Germinal center (tissue), 1 donor: ENCODE data around the gene RPS6KA2.
"Not testable (repeated sequence)": the region's sequence is repeated elsewhere in the genome, so short reads cannot be mapped to it uniquely, and the experiment has no call there.

ENCODE experiments used
- DNase-seq: peaks from one replicate; pipeline ENCODE4 v3.0.0; 2012; ENCODE audit warnings: mixed read lengths, low spot score

RPS6KA2 gene

DNA sequence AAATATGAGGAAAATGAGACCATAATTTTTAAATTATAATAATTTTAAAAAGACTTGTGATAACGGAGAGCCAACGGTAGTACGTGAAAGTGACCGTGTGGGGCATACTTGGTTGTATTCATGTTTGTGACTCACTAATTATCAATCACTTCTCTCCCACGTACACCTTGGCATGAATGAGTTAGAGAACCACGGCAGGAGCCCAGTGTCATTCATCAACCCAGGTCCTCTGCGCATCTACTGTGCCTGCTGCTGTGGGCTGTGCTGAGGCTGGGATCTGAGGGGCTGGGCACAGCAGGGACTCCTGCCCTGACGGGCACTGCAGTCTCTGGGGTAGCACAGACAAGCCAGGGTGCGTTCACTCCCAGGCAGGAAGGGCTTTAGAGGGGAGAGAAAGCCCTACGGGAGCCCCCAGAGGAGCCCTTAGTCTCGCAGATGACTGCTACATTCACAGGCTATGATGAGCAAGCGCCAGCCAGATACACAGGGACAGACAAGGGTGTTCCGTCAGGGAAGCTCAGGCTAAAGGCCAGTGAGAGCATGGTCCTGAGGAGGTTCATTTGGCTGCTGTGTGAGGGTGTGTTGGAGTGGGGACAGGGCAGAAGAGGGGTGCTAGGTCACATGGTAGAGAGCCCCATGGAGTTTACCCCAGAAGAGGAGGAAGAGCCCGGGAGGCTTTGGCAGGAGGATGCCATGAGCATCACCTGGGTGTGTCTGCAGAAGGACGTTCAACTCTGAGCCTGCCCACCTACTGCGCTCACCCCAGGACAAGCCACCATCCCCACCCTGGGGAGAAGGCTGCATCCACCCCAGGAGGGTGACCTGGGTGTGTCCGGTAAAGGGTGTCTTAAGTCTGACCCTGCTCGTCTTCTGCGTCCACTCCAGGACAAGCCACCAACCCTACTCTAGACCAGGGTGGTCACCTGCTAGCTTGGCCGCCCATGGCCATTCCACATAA lies 8.2 kb upstream of the RPS6KA2 start:
- no peak for DNase-seq

DNA sequence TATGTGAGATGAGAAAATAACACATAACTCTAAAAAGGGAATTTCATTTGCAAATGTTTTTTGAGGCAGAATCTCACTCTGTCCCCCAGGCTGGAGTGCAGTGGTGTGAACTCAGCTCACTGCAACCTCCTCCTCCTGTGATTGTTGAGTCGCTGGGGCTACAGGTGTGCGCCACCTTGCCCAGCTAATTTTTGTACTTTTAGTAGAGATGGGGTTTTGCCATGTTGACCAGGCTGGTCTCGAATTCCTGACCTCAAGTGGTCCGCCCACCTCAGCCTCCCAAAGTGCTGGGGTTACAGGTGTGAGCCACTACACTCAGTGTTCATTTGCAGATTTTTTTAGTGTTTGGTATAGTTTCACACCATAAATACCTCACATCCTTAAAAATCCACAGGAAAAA lies 7.5 kb upstream of the RPS6KA2 start:
- not testable (repeated sequence) for DNase-seq

DNA sequence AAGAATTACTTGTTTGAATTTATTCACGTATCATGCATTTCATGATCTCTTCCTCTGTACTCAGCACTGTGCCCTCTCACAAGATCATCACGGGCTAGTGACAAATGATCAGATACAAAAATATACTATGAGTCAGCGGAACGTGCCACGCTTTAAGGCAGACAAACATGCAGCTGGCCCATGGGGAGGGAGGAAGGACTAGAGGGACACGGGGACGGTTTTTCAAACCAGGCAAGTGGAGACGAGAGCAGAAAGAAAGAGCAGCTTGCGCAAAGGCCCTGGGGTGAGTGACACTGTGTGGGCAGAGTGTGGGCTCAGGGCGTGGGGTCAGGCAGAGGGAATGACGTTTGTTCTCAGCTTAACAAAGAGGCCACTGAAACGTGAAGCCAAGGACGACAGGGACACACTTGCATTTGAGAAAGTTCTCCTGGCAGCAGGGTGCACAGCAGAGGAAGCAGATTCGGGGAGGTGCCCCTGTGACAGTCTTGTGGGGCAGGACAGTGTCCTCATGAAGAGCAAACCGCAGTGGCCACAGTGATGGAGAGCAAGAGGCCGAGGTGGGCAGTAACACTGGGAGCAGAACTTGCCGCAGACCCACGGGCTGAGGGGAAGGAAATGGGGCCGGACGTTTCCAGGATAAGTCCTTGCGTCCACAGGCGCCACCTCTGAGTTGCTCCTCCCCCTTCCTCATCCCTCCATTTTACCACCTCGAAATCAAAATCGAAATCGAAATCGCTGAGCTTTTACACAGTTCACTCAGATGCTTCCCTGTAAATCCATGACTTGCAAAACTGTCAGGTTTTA lies 6.9 kb upstream of the RPS6KA2 start:
- DNase-seq = no peak

DNA sequence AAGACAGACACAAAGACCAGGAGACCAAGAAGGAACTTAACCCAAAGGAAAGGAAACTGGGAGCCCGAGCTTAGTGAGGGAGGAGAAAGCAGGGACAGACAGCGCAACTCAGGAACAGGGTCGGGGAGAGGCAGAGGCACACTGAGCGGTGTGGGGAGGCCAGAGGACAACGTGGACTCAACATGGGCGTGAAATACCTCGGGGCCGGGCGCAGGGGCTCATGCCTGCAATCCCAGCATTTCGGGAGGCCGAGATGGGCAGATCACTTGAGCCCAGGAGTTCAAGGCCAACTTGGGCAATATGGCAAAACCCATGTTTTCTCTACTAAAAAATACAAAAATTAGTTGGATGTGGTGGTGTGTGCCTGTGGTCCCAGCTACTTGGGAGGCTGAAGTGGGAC lies 5.7 kb upstream of the RPS6KA2 start:
- DNase-seq = no peak

DNA sequence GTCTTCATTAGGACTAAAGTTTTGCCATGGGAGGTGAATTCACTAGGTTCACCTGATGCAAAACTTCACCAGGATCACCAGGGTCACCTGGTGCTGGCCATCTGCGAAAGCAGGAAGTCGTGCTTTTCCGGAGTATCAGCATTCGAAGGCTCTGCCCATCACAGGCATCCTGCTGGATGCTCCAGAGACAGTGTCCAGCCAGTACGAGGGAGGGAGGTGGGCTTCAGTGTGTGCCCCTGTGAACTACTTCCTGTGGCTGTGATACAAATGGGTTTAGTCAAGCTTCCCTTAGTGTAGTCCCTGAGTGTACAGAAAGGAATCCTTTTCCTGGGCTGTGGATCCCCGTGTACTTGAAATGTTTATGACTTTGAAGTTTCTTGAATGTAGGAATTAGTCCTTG lies 3.4 kb upstream of the RPS6KA2 start:
- DNase-seq = no peak

DNA sequence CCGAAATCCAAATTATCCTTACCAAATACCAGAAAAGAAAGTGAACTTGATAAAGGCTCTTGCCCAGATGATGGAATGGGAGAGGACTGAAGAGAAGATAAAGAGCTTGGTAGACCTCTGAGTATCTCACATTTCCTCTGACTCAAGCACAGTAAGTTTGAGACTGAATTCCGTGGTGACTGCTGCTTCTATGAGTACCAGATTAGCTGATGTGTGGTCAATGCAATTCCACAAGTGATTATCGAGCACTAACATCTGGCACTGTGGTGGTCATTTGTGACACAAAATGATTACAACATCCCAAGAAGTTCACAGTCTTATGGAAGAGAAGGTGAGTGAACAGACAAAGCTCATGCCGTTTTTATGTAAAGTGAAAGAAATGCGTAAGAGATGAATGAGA lies 2.6 kb upstream of the RPS6KA2 start:
- no peak for DNase-seq

DNA sequence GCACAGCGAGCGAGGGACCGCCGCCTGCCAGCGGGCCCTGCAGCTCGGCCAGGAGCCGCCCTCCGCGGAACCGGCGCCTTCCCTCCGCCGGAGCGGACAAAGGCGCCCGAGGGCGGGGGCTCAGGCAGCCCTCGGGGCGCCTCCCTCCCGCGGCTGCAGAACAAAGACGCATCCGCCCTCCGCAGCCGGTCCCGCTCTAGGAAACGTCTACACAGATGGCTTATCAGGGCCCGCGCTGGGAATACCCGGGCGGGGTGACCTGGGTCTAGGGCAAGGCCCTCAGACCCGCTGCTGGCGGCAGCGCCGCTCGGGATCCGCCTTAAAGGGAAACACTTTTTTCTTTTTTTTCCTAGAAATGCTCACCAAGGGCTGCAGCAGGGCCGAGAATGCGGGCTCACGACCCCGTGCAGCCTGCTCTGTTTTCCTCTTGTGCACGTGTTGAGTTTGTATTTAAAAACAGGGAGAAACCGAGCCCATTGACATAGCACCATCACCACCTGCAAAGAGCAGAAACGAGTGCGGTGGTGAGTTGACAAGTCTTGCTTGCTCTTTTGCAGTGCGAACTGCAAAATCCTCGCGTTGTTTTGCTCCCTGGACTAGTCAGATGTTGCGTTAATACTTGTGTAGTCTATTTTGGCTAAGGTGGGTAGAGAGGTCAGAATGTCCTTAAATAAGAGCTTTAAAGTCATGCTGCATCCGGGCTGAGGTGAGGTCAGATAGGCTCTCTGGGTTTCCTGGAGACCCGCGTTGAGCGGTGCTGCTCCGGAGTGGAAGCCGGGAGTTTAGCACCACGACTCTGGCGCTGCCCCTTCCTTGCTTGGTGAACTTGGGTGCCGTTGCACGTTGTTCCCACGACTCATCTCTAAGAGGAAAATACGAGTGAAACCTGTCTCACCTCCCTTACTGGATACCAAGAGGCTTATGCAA lies 1.1 kb upstream of the RPS6KA2 start:
- peak; percentile 64 for DNase-seq

DNA sequence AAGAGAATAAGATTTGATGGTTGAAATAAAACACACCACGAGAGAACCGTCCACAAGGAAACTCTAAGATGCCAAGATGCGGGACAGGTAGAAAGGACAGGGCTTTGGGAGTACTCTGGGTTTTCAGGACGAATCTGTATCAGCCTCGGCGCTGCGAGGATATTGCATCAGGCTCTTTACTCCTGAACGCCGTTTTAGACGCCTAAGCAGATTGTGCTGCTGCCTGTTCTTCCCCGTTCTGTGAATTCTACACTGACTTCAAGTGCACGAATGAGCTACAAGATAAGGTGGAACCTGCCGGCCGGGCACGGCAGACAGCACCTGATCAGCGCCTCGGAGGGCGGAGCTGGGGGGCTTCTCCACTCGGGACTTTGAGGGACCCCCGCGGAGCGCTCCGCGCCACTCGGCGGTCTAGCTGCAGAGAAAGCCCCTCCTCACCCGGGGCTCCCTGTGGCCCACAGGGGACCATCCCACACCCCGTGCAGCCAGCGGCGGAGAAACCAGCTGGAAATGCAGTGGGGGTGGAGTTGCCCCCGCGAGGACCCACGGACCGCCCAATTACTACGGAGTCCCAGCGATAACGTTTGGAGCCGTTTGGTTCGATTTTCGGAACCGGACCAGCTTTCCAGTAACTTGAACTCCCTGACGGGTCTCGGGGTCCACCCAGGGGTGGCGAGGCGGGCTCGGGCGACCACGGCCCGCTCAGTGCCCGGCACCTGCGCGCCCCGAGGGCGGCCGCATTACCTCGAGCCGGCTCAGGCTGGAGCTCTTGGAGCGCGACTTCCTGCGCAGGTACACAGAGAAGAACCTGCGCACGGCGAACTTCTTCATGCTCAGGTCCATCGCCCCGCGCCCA lies 646 bp downstream of the RPS6KA2 start:
- no peak for DNase-seq

DNA sequence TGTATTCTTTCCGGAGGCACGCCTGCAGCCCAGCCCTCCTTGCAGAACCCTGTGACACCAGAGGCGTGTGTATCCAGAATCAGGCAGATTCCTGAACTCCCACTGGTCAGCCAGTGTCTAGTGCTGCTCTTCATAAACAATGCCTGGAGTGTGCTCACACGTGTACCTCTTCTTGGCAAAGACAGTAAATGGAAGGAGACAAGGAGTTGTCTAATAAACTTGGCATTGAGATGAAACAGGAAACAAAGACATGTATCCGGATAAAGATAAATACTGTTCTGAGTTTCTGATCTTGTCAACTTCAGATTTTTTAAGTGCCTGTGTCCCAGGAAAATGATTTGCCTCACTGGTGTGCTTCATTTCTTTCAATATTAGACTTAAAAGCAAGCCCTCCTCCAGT lies 1.7 kb downstream of the RPS6KA2 start:
- DNase-seq = no peak

DNA sequence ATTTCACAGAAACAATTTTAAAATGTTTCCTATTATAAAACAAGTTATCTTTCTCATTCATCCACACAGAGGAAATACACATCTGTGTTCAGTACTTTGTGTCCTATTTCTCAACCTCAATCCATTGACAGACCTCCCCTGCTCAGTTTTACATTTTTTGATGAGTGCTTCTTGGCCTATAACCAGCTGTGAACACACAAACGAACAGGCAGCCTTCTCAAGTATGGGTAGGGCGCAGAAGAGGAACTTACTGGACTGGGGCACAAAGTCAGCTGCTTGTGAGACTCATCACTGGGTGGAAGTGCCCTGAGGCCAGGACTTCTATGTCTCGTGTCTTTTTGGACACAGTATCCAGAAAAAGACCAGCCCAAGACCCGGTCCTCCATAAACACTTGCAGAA lies 2.8 kb downstream of the RPS6KA2 start:
- peak; percentile 12 for DNase-seq

DNA sequence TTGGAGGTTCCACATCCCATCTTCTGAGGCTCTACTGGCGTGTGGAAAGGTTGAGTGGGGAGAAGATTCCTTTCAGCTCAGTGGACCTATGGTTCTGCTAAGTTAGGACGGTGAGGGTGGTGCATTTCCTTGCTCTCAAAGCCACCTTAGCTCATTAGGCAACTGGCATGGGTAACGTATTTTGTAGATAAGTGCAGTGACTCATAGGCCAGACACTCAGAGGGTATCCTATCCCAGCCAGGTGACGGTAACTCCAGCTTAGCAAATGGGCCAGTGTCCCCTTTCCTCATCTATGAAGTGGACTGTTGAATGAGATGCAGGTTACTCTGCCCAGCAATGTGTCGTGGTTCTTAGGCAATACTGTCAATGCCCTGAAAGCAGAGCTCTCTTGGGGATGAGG lies 3.7 kb downstream of the RPS6KA2 start:
- DNase-seq = no peak

DNA sequence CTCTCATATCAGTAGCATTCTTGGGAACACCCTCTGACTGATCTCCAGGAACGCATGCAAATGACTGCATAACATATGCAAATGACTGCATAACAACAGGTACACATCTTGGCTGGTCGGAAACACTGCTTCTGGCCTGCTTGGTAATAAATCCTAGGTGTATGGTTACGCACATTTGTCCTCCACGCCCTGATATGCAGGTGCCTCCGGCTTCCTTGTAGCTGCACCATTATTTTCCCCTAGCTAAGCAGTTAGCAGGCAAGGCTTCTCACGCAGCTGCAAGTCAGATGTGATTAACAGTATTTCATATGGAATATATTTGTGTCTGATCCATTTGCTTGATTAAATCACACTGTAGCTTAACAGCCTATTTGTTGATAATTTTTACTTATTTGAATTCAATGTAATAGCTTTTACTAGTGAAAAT lies 5.9 kb downstream of the RPS6KA2 start:
- no peak for DNase-seq

DNA sequence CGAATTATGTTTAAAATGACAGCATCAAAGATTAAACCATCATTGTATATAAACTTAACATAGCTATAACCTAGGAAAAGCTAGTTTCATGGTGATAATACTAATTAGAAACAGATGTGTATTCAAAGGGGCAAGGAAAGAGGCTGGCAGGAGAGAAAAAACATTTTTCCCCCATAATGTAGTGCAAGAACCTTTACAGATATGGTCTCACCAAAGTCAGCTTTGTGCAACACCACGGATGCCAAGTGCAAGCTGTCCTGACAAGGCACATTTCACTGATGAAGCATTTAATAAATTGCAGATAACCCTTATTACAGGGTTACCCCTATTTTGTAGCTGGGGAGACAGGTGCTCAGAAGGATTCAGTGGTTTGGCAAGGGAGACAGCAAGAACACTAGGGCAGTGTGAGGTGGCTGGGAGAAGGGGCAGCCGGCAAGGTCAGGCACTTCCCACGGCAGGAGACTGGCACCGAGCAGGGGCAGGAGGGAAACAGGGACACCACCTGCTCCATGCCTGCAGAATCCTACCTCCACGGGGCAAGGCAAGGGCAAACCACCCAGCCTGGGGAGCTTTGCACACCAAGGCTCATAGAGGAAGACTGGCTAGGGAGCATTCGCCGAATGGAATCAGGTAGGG lies 6.5 kb downstream of the RPS6KA2 start:
- no peak for DNase-seq

DNA sequence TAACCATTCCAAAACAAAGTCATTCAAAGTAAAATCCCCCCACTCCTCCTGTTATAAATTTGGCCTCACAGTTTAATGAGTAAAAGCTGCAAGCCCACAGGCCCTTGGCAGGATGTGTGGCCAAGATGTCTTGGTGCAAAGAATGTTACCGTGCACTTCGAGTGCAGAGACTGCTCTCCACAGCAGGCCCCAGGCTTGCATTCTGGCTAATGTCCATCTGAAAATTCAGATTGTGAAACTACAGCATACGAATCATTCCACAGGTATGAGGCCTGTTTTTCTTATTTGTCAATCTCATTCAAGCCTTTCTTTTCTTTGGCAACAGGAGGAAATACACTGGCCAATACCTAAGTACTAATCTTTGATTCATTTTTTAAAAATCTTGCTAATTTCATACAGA lies 7.1 kb downstream of the RPS6KA2 start:
- no peak for DNase-seq

DNA sequence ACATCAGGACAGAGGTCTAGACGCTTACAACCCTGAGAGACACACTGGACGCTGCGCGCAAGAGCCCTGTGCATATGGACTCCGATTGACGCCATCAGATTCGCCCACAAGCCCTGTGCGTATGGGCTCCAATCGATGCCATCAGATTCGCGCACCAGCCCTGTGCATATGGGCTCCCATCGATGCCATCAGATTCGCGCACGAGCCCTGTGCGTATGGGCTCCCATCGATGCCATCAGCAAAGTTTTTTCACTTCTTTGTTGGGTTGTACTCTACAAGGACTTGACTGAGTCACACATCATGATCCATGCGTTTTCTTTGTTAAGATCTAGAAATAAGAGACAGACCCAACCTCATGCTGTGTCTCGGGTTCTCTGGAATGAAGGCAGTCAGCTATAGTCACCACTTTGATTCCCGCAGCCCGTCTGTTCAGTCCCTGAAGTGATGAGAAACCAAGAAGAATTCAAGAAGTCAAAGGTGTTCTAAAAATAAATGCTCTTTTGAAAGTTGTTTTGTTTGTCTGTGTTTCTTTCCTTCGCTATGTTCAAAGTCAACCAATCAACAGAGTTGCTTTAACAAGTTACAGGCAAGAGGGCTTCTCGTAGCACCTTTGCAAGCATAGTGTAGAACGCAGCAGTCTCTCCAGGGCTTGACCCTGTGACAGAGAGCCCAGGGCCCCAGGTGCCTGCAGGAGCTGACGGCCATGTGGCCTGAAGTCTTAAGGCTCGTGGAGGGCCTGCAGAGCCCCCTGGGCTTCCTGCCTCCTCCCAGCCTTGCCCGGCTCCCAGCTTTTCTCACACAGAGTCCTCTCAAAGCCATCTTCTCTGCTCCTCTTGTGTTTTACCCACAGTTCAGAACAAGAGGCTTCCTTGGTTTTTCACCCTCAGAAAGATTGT lies 7.9 kb downstream of the RPS6KA2 start:
- DNase-seq = no peak

DNA sequence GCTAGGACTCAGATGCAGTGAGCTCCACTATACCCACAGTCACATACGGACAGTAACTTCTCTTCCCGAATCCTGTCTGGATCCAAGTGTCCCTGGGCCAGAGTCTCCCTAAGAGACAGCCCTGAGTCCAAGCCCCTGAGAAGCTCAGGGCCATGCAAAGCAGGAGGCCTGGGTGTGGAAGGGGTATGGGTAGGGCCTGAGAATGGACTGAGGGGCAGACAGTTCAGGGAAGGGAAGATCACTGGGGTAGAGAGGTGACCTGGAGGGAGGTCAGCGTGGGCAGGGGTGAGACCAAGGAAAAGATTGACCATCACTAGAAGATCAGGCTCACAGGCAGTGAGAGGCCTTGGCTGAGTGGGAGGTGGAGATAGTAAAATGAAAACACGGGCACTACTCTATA lies 8.8 kb downstream of the RPS6KA2 start:
- no peak for DNase-seq

DNA sequence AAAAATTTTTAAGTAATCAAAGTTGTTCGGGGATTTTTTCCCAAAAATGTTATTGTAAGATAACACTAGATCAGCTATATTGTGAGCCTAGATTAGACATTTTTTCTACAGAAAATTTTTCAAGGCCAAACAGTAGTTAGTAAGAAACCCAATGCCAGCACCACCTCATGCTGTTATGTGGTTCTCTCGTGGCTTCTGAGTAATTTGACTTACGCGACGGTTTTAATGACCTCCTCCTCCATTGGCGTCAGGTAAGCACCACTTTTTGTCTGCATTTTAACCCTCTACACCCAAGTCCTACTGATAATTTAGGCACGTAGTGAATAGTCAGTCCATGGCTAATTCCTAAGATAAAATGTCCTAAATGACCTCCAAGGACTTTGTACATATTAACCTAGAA lies 9.7 kb downstream of the RPS6KA2 start:
- DNase-seq = no peak

DNA sequence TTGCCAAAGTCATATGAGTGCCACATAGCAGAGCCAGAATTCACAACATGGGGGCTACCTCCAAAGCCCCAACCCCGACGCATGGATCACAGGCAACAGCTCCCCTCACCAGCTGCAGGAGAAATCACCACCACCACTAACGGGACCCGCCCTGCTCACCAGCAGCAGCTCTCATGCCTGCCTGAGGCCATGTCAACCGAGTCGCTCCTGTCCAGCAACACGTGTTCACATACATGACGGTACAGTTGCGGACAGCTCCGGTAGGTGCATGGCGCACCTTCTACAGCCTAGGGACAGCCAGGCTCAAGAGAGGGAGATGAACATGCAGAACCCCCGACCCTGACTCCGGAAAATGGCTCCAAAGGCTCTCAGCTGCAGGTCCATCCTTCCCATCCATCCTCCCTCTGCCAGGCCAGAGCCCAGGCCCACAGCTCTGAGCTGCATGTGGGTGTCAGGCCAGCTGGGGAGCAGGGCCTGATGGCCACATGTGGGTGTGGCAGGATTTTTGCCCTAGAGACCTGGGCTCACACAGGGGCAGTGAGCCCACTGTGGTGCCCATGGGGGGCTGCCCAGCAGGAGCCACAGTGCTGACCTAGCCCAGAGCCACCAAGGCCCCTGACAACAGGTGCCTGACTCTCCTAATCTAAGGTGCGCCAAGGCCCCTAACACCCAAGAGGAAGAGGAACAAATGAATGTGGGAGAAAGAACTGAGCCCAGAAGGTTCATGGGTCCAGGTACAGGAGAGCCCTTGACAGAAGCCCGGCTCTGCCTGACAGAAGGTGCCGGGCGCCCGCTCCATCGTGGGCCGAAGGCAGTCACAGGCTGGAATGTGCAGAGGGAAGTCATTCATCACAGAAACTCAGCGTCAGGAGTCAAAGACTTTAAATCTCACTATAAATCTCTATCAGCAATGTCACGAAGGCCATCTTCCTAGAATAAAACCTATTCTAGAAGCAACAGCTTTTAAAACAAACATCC lies 10.5 kb downstream of the RPS6KA2 start:
- DNase-seq = no peak
